ENCODE results near the gene USP30. TPM values are rescaled to one million over a fixed set of nuclear protein-coding genes. Genes with fewer than 3 reads are reported as not detected.
"Not testable (repeated sequence)": the region's sequence is repeated elsewhere in the genome, so short reads cannot be mapped to it uniquely, and the experiment has no call there.

Gene USP30
- total RNA-seq, 1 donor from 2014 or later, result 3.9 TPM

DNA sequence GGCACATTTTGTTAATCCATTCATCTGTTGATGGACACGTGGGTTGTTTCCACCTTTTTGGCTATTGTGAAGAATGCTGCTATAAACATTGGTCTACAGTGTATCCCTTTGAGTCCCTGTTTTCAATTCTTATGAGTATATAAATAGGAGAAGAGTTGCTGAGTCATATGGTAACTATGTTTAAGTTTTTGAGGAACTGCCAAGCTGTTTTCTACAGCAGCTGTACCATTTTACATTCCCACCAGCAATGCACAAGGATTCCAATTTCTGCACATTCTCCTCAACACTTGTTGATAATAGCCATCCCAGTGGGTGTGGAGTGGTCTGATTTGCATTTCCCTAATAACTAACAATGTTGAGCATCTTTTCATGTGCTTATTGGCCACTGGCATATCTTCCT is 24.6 kb upstream of the USP30 start:
- Histone ChIP-seq H3K36me3 (ENCODE audit: control insufficient read depth, insufficient read depth, low read length) (no peaks in the 10 kb centered on the region), H3K4me3 (ENCODE audit: low read depth, low read length) (no peak overlapping the region), H3K27me3 (ENCODE audit: control insufficient read depth, insufficient read depth, low read length) (no peaks in the 10 kb centered on the region)
- FAIRE-seq (no peak), DNase-seq (ENCODE audit: low read depth) (peak; percentile 12)
- TF ChIP-seq, protein P1, sequence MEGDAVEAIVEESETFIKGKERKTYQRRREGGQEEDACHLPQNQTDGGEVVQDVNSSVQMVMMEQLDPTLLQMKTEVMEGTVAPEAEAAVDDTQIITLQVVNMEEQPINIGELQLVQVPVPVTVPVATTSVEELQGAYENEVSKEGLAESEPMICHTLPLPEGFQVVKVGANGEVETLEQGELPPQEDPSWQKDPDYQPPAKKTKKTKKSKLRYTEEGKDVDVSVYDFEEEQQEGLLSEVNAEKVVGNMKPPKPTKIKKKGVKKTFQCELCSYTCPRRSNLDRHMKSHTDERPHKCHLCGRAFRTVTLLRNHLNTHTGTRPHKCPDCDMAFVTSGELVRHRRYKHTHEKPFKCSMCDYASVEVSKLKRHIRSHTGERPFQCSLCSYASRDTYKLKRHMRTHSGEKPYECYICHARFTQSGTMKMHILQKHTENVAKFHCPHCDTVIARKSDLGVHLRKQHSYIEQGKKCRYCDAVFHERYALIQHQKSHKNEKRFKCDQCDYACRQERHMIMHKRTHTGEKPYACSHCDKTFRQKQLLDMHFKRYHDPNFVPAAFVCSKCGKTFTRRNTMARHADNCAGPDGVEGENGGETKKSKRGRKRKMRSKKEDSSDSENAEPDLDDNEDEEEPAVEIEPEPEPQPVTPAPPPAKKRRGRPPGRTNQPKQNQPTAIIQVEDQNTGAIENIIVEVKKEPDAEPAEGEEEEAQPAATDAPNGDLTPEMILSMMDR (IDR thresholded peaks at IDR 0.05; ENCODE audit: insufficient read depth, low read length, severe bottlenecking), result no peak

DNA sequence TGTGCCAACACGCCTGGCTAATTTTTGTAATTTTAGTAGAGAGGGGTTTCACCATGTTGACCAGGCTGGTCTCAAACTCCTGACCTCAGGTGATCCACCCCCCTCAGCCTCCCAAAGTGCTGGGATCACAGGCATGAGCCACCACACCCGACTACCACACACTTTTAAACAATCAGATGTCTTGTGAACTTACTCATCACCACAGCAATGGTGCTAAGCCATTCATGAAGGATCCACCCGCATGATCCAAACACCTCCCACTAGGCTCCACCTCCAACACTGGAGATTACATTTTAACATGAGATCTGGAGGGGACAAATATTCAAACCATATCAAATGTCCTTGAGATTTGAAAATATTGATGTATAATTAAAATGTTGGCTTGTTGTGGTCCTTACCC is 23.8 kb upstream of the USP30 start:
- not testable (repeated sequence) for H3K36me3 ChIP-seq (ENCODE audit: control insufficient read depth, insufficient read depth, low read length); FAIRE-seq; H3K4me3 ChIP-seq (ENCODE audit: low read depth, low read length); H3K27me3 ChIP-seq (ENCODE audit: control insufficient read depth, insufficient read depth, low read length)
- peak; percentile 34 for DNase-seq (ENCODE audit: low read depth)

DNA sequence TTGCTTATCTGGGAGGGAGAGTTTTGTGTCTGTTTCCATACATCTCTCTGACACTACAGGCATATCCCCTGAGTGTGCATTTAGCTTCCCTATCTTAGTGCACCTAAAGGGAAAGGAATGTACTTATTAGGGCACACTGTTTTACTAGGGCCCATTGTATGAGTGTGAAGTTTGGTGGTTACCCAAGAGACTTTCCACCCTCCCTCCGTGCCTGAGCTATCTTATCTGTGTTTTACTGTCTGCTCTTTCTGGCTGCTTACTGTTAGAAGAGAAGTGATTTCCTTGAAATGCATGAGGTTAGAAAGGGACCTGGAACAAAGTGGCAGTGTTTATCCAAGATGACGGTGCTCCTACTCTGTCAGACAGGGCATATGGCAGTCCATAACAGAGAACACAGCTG is 23.0 kb upstream of the USP30 start:
- DNase-seq (ENCODE audit: low read depth) (no peak), FAIRE-seq (no peak)
- Histone ChIP-seq H3K36me3 (ENCODE audit: control insufficient read depth, insufficient read depth, low read length) (no peaks in the 10 kb centered on the region), H3K4me3 (ENCODE audit: low read depth, low read length) (no peak overlapping the region), H3K27me3 (ENCODE audit: control insufficient read depth, insufficient read depth, low read length) (no peaks in the 10 kb centered on the region)
- TF ChIP-seq, protein P1 (IDR thresholded peaks at IDR 0.05; ENCODE audit: insufficient read depth, low read length, severe bottlenecking), result no peak

DNA sequence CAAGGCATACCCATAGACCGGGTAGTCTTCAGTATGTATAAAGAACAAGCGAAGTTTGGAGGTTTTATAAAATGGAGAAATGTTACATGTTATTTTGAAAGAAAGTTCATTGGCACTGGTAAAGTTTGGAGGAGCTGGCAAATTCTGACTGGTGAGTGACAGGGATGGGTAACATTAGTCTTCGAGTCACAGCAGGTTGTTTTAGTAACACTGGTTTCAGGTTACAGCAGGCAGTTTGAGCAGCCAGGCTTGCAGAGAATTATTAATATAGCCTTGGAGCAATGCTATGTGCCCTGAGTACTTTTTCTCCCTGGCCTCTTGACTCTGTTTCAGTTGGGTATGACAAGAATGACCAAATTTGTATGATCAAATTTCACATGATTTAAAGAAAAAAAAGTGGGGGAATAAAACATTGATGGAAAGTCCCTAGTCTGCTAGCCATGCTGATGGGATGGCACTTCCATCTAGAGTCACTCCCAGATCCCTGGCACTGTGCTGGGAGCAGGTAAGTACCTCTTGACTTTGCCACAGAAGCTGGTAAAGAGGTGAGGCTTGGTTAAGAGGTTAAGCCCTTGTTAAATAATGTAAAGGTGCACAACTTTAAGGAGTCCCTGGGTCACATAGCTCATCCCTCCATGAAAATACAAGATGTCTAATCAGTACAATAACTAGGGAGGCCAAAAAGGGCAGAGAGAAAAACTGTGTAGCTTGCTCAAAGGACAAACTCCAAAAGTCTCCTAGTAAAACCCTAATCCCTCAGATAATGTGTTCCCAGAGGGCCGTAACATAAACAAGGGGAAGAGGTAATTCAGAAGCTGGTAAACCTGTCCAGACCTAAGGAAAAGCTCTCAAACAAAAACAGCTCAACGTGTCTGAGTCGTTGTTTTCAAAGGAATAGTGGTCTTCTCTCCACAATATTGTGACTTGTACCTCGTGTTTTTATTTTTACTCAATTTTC is 18.9 kb upstream of the USP30 start:
- TF ChIP-seq, protein P1 (IDR thresholded peaks at IDR 0.05; ENCODE audit: insufficient read depth, low read length, severe bottlenecking), result no peak
- no peak overlapping the region for H3K4me3 ChIP-seq (ENCODE audit: low read depth, low read length)
- FAIRE-seq (no peak), DNase-seq (ENCODE audit: low read depth) (no peak)
- H3K27me3 ChIP-seq (ENCODE audit: control insufficient read depth, insufficient read depth, low read length), result no peaks in the 10 kb centered on the region
- H3K36me3 ChIP-seq (ENCODE audit: control insufficient read depth, insufficient read depth, low read length), result no peaks in the 10 kb centered on the region

DNA sequence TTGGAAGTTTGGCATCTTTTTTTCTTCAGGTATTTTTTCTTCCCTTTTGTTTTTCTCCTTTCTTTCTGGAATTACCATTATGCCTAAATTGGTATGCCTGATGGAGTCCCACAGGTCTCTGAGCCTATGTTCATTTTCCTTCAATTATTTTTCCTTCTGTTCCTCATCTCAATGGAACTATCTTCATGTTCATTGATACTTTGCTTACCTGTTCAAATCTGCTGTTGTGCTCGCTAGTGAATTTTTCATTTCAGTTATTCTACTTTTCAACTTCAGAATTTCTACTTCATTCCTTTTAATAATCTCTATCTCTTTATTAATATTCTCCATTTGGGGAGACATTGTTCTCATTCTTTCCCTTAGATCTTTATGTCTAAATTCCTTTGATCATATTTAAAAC is 15.4 kb upstream of the USP30 start:
- no peak for FAIRE-seq
- TF ChIP-seq, protein P1 (IDR thresholded peaks at IDR 0.05; ENCODE audit: insufficient read depth, low read length, severe bottlenecking), result no peak
- no peaks in the 10 kb centered on the region for H3K27me3 ChIP-seq (ENCODE audit: control insufficient read depth, insufficient read depth, low read length)

DNA sequence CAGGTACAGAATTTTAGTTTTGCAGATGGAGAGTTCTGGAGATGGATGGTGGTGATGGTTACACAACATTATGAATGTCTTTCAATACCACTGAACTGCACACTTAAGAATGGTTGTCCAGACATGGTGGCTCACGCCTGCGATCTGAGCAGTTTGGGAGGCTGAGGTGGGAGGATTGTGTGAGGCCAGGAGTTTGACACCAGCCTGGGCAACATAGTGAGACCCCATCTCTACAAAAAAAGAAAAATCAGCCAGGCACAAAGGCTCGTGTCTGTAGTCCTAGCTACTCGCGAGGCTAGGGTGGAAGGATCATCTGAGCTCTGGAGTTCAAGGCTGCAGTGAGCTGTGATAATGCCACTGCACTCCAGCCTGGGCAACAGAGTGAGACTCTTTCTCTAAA is 8.1 kb upstream of the USP30 start:
- Histone ChIP-seq H3K27me3 (ENCODE audit: control insufficient read depth, insufficient read depth, low read length) (no peaks in the 10 kb centered on the region), H3K4me3 (ENCODE audit: low read depth, low read length) (no peak overlapping the region), H3K36me3 (ENCODE audit: control insufficient read depth, insufficient read depth, low read length) (no peaks in the 10 kb centered on the region)
- DNase-seq (ENCODE audit: low read depth), result no peak
- TF ChIP-seq, protein P1 (IDR thresholded peaks at IDR 0.05; ENCODE audit: insufficient read depth, low read length, severe bottlenecking), result no peak
- FAIRE-seq, result no peak

More for the DNA sequence above, 15.4 kb upstream of the USP30 start:
- Histone ChIP-seq H3K4me3 (ENCODE audit: low read depth, low read length) (no peak overlapping the region), H3K36me3 (ENCODE audit: control insufficient read depth, insufficient read depth, low read length) (no peaks in the 10 kb centered on the region)
- DNase-seq (ENCODE audit: low read depth), result no peak
